GM18870 (cell line): ENCODE data around the gene DMAC2.
"Not testable (repeated sequence)": the region's sequence is repeated elsewhere in the genome, so short reads cannot be mapped to it uniquely, and the experiment has no call there.

Experiments
- ATAC-seq: cut with Tn5 transposase; IDR thresholded peaks from one replicate; pipeline ENCODE4 v1.9.1; 2021; ENCODE audit warnings: moderate library complexity; ENCODE audit not compliant: unreplicated experiment

Gene DMAC2

DNA sequence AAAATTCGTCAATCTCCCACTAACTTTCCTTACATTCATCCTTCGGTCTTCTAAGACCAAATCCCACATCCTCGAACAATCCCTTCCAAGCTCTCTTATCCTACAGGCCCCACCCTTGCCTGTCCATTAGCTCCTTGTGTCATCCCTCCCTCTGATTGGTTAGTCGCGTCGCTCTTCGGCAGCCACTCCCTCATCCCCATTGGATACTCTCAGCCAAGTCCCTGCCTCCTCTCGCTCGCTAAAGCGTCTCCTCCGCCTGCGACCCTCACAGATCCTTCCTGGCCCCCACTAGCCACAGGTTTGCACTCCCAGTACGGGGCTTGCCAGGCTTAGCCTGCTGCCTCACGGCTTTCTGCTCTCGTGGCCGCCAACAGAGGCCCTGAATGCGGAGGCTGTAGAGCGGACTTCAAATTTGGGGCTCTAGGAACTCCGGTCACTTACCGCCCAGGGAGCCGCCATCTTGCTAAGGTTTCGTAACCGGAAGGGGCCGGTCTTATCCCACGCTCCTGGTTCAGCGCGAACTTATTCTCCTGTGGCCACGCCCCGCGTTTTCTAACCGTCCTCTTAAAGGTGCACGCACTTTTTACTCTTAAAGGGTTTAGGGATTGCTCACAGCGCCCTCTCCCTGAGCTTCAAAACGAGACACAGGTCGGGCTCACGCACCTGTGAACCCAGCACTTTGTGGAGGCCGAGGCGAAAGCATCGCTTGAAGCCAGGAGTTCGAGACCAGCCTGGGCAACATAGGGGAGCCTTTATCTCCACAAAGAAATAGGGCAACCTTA, at the start of gene DMAC2:
DMAC2 (minus strand) TSS at position 472 of the 782 bp plus-strand sequence; CDS start at position 459, 13 bp downstream.
- ATAC-seq = peak; percentile 70

DNA sequence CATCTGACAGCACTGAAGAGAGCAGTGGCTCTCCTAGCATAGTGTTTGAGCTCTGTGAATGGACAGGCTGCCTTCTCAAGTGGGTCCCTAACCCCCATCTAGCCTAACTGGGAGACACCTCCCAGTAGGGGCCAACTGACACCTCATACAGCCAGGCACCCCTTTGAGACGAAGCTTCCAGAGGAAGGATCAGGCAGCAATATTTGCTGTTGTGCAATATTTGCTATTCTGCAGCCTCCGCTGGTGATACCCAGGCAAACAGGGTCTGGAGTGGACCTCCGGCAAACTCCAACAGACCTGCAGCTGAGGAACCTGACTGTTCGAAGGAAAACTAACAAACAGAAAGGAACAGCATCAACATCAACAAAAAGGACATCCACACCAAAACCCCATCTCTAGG, 47.2 kb upstream of the DMAC2 start:
- ATAC-seq = not testable (repeated sequence)

DNA sequence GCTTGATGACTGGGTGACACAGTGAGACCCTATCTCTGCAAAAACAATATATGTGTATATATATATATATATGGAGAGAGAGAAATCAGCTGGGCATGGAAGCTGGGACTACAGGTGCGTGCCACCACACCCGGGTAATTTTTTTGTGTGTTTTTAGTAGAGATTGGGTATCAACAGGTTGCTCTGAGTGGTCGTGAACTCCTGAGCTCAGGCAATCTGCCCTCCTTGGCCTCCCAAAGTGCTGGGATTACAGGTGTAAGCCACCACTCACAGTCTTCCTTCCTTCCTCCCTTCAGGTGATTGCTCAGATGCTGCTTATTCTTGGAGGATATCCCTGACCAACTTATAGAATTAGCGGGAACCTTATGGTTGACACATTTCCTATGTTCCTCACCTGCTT, 45.1 kb upstream of the DMAC2 start:
- ATAC-seq = no peak

DNA sequence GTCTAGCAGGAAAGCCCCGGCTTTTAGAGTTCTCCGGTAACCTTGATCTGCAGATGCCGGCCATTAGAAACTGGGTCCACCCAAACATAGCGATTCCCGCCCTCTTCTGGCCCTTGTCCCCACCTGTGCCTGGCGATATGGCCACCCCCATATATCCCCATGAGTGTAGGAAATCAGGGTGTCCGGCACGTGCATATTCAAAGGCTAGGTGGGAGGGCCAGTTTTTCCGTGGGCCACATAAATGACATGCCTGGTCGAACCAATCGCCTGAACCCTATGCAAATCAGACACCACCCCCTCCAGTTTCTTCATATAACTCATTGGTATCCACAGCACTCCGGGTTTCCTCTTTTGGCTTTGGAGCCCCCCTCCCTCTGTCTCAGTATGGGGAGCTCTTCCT, 40.6 kb upstream of the DMAC2 start:
- no peak for ATAC-seq

DNA sequence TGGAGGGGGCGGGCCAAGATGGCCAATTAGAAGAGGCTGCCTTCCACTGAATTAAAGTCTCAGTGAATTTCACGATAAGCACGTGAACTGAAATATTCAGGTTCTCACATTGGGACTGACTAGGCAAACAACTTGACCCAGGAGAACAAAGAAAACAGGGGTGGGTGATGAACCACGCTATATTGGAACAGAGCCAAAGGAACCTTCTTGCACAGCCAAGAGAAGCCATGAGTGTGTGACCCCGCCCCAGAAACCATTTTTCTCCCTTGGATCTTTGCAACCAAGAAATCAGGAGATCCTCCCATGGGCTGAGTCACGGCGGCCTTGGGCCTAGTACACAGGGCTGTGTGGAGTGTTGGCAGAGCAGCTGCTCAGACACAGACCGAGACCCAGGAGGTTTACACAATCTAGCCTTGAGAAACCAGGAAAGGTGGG, 40.1 kb upstream of the DMAC2 start:
- no peak for ATAC-seq

DNA sequence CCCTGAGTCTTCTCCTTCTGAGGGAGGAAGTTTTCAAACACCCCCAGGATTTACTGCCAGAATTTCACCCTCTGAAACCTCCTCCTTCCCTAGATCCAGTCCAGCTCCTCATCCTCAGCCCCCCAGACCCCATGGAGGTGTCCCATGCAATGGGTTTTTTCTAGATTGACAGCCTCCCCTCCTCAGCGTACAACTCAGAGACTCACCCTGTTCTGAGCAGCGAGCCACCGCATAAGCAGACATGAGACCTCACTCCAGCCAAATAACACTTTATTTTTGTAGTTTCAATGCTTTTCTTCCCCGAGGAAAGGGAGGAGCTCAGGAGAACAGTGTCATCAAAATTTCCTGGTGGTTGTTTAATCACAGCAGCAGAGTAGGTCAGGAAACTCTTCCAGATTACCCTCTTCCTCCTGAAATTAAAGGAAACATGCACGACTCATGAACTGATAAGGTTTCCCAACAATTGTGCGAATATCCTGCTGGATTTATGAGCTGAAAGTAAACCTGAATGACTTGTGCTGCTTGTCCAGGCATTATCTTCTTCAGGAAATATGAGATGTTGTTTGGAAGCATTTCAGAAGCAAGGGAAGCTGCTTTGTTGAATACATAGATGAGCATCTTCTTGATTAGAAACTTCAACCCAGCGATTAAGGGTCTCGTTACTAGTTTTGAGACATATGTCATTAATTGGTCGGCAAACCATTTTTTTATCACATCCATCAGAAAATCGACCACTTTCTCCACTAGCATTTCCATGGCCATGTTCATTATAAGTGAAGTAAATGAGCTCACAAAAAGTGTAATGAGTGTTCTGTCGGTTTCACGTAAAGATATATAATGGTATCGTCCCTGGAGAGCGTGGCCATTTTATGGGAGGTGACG, 39.4 kb upstream of the DMAC2 start:
- ATAC-seq = no peak

DNA sequence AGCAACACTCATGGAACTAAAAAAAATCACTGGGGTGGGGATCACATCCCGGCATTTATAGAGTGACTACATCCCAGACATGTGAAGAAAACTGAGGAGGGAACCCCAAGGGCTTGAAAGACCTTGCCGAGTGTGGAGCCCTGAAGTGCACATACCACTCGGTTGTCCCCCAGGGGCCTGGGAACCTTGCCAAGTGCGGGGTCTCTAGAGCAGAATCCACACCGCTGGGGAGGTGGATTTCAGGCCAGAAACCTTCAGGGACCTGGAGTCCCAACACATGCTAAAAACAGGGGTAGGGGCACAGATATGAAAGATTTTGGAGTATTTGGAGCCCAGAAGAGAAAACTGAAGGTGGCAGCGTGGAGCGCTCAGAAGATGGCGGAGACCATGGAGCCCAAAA, 38.5 kb upstream of the DMAC2 start:
- ATAC-seq = no peak

DNA sequence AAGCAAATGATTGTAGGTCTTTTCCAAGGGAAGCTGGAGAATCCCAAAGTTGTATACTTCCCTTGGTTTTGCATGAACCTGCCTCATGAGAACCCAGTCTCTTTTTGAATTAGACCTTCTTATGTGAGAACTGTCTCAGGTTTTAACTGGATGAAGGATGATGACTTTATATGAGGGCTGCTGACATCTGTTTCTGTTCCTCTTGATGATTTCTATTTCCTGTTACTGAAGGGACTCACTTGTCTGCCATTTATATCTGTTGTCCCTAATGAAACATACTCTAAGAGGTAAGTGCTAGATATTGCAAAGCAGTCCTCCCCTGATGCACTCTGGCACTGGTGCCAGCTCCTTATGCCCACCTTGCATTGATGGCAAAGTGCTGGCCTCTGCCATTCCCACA, 36.9 kb upstream of the DMAC2 start:
- ATAC-seq = no peak

DNA sequence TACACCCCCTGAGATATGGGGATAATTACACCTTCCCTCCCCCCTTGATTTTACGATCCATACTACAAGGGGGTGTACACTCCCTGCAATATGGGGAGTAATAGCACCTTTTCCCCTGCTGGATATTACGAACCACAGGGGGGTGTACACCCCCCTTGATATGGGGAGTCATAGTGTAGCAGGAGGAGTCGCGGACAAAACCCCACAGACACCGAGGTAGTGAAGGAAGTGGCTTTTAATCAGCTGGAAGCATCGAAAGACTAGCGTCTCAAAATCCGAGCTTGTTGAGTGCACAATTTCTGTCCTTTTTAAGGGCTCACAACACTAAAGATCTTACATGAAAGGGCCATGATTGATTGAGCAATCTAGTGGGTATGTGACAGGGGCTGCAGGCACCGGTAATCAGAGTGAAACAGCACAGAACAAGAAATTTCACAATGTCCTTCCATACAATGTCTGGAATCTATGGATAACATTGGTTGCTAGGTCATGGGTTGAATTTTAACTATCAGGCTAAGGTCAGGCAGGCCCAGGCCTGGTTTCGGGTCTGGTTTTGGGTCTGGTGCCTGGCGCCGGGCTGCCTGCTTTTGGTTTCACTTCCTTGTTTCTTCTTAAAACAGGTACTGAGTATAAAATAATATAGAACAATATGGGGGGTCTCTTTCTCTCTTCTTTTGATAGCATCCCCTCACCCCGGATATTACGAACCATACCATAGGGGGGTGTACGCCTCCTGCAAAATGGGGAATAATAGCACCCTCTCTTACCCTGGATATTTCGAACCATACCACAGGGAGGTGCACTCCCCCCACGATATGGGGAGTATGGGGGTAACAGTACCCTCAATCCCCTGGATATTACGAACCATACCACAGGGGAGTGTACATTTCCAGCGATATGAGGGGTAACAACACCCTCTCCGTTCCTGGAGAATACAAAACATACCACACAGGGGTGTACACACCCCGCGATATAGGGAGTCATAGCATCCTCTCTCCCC, 23.8 kb upstream of the DMAC2 start:
- ATAC-seq = not testable (repeated sequence)

DNA sequence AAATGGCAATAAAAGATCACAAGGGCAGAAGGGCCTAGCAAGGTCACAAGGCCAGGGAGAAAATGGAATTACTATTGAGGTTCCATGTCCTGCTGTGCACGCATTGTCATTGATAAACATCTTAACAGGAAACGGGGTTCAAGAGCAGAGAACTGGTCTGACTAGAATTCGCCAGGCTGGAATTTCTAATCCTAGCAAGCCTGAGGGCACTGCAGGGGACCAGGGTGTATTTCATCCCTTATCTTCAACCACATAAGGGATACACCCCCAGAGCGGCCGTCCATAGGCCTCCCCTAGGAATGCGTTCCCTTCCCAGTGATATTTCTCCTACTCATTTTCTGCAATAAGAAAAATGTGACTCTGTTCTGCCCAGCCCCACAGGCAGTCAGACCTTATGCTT, 22.8 kb upstream of the DMAC2 start:
- ATAC-seq = no peak

DNA sequence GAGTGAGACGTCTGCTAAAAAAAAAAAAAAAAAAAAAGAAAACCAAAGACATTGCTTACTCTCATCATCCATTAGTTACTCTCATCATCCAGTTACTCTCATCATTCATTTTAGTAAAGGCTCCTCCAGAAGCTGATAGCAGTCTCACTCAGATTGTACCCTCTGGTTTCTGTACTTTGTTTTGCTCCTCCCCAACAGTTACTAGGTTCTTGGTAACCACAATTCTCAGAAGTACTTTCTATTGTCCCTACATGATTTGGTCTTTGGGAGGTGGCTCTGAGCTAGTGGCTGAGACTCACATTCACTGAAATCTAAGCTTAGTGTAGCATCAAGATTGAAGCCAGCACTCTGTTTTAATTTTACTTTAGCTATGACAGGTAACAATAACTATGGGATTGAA, 17.5 kb upstream of the DMAC2 start:
- peak; percentile 80 for ATAC-seq

DNA sequence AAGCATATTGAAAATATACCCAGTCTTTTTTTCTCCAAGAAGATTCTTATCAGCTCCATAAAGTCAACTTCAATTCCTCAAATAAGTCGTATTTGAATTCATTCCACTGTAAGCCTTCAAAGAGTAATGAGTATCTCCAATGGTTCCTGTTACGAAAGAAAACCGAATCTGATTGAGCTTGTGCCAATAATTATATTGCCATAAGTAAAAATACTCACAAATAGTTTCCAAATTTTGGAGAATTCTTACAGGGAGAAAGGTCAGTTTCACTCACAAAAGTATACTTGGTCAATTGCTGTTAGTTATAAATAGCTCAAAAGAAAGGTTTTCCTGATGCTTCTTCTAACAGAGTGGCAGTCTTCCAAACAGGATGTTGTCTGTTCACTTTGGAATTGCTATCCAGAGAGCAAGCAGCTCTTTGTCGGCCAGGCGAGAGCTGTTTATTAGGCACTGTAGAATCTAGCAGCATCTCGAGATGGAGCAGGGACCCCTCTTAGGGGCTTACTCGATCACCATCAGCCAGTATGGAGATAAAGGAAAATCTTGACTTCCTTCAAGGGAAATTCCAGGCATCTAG, 16.7 kb upstream of the DMAC2 start:
- ATAC-seq = no peak

DNA sequence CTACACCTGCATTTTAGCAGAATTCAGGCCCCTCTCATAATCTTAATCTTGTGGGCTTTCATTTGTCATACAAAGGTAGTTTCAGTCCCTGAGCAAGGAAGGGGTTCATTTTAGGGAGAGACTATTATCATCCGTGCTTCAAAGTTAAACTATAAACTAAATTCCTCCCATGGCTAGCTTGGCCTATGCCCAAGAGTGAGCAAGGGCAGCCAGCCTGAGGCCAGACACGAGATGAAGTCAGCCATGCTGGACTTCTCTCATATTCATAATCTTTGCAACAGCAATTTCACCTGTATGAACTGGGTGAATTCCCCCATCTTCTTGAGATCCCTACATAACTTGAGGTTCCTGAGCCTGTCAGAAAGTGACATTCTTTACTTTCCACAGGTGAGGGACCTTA, 16.2 kb upstream of the DMAC2 start:
- ATAC-seq = no peak

DNA sequence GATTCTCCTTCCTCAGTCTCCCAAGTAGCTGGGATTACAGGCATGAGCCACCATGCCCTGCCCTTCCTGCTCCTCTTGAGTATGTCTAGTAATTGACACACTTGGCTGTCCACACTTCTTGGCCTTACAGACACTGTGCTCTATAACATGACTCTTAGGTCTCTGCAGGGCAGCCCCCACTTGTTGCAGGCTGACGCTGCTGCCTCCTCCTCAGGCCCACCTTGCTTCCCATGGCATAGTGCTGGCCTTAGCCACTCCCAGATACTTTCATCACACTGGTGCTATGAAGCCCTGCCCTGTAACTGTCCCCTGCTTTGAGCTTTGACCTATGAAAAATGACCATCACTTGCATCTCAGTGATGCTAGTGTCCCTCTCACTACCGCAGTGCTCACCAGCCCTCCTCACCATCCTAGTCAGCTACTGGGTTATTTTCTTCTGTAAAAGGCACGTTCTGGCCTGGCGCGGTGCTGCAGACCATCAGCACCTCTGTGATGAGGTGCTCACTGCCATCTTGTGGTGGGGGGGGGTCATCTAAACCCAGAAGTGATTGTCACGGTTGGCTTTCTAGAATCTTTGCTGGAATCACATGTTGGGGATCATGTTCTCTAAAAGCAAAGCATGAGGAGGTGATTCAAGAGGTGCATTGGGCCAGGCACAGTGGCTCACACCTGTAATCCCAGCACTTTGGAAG, 13.0 kb upstream of the DMAC2 start:
- ATAC-seq = no peak

DNA sequence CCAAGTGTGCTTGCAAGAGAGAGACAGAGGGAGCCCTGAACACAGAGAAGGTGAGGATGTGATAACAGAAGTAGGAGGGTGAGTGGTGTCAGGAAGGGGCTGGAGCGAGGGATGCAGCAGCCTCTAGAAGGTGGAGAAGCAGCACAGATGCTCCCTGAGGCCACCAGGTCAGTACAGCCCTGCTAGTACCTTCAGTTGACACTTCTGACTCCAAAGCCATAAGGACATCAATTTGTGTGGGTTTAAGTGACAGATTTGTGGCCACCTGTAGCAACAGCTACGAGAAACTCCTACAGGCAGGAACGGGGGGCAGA, 10.1 kb upstream of the DMAC2 start:
- ATAC-seq = no peak

DNA sequence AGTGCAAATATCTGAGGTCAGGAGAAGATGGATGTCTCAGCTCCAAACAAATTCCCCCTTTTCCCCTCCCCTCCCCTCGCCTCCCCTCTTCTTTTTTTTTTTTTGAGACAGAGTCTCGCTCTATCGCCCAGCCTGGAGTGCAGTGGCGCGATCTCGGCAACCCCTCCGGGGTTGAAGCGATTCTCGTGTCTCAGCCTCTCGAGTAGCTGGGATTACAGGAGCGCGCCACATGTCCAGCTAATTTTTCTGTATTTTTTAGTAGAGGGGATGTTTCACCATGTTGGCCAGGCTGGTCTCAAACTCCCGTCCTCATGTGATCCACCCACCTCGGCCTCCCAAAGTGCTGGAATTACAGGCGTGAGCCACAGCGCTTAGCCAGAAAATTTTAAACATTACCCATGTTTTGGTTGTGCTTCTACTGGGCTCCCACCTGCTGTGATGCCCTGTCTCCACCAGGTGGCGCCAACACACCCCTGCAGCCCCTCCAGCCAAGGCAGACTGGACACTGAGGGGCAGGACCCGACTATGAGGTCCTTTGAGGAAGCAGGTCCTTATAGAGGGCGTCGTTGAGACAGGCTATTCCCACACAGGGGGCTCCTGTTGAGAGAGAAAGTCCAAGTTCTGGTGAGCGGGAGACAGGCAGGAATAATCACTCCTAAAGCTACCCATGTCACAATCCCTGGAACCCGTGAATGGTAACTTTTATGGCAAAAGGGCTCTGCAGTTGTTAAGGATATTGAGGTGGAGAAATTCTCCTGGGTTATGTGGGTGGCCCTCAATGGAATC, 9.6 kb upstream of the DMAC2 start:
- no peak for ATAC-seq

DNA sequence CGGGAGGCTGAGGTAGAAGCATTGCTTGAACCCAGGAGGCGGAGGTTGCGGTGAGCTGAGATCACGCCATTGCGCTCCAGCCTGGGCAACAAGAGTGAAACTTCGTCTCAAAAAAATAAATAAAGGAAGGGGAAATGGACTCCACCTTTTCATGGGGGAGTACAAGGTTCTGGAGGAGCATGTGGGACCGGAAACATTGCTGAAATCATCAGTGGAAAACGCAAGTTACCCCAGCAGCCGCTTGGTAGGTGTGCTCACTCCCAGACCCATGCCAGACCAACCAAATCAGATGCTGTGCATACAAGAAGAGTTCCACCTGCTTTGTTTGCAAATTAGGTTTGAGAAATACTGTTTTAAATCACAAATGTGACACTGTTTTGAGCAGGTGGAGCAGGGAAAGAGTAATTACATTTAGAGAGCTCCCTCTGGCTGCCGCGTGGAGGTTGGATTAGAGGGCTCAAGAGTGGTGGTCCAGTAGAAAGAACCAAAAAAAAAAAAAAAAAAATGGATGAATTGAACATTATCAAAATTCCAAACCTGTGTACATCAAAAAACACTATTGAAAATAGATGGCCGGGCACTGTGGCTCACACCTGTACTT, 8.1 kb upstream of the DMAC2 start:
- no peak for ATAC-seq

DNA sequence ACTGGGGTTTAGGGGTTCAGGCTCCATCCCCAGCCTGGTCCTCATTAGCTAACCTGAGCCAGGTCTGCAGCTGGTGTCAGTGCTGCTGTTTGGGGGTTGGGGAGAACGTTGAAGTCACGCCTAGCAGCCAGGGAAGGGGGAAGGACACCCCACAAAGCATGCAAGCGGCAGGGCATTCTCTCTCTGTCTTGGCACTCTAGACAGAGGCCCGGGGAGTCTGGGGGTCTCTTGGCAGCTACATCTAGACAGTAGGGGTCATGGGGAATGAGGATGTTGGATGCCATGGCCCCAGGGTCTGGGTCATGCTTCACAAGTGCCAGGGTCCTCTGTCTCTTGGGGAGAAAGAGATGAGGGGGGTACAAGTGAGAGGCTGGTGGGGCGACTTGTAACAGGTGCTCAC, 5.9 kb upstream of the DMAC2 start:
- ATAC-seq = no peak
